Fibroblast of mammary gland (primary cell): ENCODE measurements around the gene ICE1.
"Not testable (repeated sequence)": the region's sequence is repeated elsewhere in the genome, so short reads cannot be mapped to it uniquely, and the experiment has no call there.

Experiments used
- DNase-seq: peaks from one replicate; pipeline ENCODE4 v3.0.0-alpha.2; 2010; ENCODE audit warnings: low read depth
- H3K4me3 ChIP-seq: 2 replicates; pipeline ENCODE4 v1.5.1; 2011; ENCODE audit warnings: low read depth, mild to moderate bottlenecking, low read length, moderate library complexity; ENCODE audit not compliant: control insufficient read depth
- CTCF ChIP-seq: conservative IDR thresholded peaks from 2 replicates; pipeline ENCODE4 v1.5.1; 2011; ENCODE audit warnings: low read depth, low read length, inconsistent platforms; ENCODE audit not compliant: control insufficient read depth, insufficient read depth

Gene ICE1

GRCh38 chr5:5475975-5476374, 53.5 kb downstream of the ICE1 start:
- no peak for TF ChIP-seq CTCF
- no peak overlapping the region for H3K4me3 ChIP-seq

GRCh38 chr5:5479578-5479977, 57.1 kb downstream of the ICE1 start:
- H3K4me3 ChIP-seq, DNase-seq: not testable (repeated sequence)

More at GRCh38 chr5:5475975-5476374, 53.5 kb downstream of the ICE1 start:
- DNase-seq, result no peak

DNA sequence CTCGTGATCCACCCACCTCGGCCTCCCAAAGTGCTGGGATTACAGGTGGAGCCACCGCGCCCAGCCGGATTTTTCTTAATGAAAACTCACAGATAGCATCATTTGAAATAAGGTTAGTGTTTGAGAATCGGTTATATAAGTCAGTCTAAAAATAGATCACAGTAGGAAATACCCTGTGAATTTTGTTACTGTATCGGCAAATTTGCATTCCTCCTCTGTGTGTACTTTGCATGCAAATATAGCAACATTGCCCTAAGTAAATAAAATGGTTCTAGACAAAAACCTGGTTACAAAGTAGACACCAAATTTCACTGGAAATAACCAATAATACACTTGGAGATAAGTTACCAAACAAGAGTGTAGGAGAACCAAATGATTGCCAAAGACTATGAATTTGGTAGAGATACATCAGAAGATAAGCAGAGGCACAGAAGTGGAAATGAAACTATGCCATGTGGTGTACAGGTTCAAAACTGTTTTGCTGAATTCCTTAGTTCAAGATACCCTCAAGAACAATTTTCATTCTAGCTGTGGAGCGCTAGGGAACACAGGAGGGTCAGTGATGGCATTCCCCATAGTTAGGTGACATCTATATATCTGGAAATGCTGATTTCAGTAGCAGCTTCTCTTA, 58.1 kb downstream of the ICE1 start:
- H3K4me3 ChIP-seq, result no peak overlapping the region
- no peak for TF ChIP-seq CTCF
- DNase-seq, result no peak

- H3K4me3 ChIP-seq, result no peak overlapping the region
- DNase-seq, result no peak
- TF ChIP-seq CTCF, result no peak
Measured at GRCh38 chr5:5481206-5481605, 58.7 kb downstream of the ICE1 start.

GRCh38 chr5:5481633-5482032, 59.2 kb downstream of the ICE1 start:
- H3K4me3 ChIP-seq, result no peak overlapping the region
- no peak for DNase-seq
- TF ChIP-seq CTCF, result no peak

DNA sequence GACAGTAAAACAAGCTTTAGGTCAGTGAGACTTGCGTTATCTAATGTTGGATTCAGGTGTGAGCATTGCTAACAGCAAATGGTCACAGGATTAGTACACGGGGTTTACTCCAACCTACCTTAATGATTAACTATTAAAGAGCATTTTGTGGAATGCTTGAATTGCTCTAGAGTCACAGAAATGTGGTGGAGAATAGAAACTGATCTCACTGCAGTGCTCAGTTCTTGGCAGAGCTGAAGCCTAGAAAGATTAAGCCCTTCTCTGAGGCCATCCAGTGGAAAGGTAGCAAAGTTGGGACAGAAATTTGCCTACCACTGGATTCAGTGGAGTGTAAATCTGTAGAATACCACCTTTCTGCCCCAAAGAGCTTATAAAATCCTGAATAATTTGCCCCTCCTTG, 60.9 kb downstream of the ICE1 start:
- H3K4me3 ChIP-seq, result no peak overlapping the region
- TF ChIP-seq CTCF, result no peak
- no peak for DNase-seq

GRCh38 chr5:5483880-5484598, 61.6 kb downstream of the ICE1 start:
- no peak overlapping the region for H3K4me3 ChIP-seq
- TF ChIP-seq CTCF, result no peak
- peak; percentile 76 for DNase-seq
